Measurements from ENCODE around the gene DOK7. TPM values are rescaled to one million over a fixed set of nuclear protein-coding genes. Genes with fewer than 3 reads are reported as not detected.

DOK7 gene
- total RNA-seq, 2 donors from 2014 or later = 8.8 to 36.7 TPM

DNA sequence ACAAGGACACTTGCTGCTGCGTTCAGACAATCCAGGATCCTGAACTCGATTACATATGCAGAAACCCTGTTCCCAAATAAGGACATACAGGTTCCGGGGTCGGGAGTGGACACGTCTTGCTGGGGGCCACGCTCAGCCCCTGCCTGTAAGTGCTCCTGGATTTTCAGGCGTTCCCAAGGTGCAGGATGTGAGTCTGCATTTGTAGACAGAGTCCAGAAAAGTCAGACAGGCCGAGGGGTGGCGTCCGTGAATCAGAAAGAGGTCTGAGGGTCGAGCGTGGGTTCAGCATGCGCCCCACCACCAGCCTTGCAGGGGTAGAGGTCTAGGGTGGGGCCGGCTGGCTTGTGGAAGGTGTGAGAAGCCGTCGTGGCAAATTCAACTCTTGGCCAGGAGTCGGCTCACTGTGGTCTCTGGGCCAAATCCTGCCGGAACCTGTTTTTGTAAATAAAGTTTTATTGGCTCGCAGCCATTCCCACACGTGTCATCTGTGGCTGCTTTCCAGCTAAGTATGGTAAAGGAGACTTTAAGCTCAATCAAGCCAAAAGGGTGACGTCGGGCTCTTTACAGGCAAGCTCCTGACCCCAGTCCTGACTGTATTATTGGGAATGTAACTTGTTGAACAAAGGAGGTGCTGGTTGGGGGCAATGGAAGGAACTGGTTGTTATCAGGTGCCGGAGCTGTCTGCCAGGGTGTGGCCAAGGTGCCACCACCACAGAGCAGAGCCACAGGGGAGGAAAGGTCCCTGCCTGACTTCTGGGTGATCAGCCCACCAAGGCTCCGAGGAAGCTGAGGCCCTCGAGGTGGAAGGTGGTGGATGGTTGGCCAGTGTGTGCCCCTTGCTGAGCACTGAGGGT lies 7.4 kb downstream of the DOK7 start:
- DNase-seq (ENCODE audit: low spot score) = no peak
- no peaks in the 10 kb centered on the region for H3K27me3 ChIP-seq (replicated peaks; ENCODE audit: insufficient read depth)
- H3K4me1 ChIP-seq (ENCODE audit: control insufficient read depth in 1 of 2, low read depth in 2 of 2) = no peaks in the 10 kb centered on the region

DNA sequence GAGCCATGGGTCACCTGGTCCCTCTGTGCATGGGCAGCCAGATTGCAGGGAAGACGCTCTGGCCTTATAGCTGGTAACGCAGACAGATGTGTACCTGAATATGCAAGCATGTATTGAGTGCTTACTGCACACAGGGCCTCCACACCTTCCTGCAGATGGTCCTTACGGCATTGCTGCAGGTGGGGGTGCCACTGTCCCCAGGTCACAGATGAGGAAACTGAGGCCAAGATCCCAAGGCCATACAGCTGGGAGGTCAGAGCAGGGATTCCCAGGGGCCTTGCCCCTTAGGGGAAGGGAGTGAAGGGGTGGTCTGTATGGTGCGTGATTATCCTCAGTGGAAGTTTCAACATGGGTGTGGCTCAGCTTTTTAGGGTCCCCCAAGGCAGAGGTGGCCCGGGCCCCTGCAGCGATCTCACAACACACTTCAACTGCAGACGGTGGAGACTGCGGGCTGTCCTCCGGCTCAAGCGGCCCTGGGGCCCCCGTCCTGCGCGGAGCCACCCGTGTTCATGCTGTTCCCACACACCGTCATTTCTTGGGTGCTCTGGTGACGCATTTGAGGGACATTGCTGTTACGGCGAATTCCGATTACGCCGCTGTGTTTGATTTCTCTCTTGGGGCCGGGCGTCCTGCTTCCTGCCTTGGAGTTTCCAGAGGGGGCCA lies 8.1 kb downstream of the DOK7 start:
- TF ChIP-seq, protein P1, sequence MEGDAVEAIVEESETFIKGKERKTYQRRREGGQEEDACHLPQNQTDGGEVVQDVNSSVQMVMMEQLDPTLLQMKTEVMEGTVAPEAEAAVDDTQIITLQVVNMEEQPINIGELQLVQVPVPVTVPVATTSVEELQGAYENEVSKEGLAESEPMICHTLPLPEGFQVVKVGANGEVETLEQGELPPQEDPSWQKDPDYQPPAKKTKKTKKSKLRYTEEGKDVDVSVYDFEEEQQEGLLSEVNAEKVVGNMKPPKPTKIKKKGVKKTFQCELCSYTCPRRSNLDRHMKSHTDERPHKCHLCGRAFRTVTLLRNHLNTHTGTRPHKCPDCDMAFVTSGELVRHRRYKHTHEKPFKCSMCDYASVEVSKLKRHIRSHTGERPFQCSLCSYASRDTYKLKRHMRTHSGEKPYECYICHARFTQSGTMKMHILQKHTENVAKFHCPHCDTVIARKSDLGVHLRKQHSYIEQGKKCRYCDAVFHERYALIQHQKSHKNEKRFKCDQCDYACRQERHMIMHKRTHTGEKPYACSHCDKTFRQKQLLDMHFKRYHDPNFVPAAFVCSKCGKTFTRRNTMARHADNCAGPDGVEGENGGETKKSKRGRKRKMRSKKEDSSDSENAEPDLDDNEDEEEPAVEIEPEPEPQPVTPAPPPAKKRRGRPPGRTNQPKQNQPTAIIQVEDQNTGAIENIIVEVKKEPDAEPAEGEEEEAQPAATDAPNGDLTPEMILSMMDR (IDR thresholded peaks at IDR 0.05) = no peak
- H3K9me3 ChIP-seq = no peaks in the 10 kb centered on the region
- H3K4me3 ChIP-seq = no peak overlapping the region
- no peaks in the 10 kb centered on the region for H3K27me3 ChIP-seq (replicated peaks; ENCODE audit: insufficient read depth)
- no peak for ATAC-seq (ENCODE audit: insufficient number of reproducible peaks, low FRiP score, low read depth)
- DNase-seq (ENCODE audit: low spot score) = no peak
- no peaks in the 10 kb centered on the region for H3K36me3 ChIP-seq
- H3K4me1 ChIP-seq (ENCODE audit: control insufficient read depth in 1 of 2, low read depth in 2 of 2) = no peaks in the 10 kb centered on the region
- H3K27ac ChIP-seq = no peak overlapping the region

More for the DNA sequence above, 7.4 kb downstream of the DOK7 start:
- TF ChIP-seq, protein P1 (IDR thresholded peaks at IDR 0.05) = no peak
- Histone ChIP-seq H3K4me3 (no peak overlapping the region), H3K36me3 (no peaks in the 10 kb centered on the region), H3K9me3 (no peaks in the 10 kb centered on the region), H3K27ac (no peak overlapping the region)
- ATAC-seq (ENCODE audit: insufficient number of reproducible peaks, low FRiP score, low read depth) = no peak

DNA sequence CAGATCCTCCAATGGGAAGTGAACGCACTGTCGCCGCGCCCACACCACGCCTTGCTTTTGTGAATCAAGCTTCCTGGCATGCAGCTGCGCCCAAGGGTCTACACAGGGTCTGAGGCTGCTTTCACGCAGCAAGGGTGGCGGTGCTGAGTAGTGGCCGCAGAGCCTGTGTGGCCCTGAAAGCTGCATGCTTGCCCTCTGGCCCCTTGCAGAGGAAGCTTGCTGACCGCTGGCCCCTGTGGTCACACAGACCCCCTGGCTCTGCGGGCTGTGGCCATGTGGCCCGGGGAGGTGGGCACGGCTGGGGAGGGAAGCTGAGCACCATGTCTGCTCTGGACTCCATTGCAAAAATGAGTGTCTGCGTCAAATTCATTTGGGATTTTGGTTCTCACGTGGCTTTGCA lies 8.8 kb downstream of the DOK7 start:
- no peaks in the 10 kb centered on the region for H3K27me3 ChIP-seq (replicated peaks; ENCODE audit: insufficient read depth)
- ATAC-seq (ENCODE audit: insufficient number of reproducible peaks, low FRiP score, low read depth) = no peak
- H3K4me1 ChIP-seq (ENCODE audit: control insufficient read depth in 1 of 2, low read depth in 2 of 2) = no peaks in the 10 kb centered on the region

DNA sequence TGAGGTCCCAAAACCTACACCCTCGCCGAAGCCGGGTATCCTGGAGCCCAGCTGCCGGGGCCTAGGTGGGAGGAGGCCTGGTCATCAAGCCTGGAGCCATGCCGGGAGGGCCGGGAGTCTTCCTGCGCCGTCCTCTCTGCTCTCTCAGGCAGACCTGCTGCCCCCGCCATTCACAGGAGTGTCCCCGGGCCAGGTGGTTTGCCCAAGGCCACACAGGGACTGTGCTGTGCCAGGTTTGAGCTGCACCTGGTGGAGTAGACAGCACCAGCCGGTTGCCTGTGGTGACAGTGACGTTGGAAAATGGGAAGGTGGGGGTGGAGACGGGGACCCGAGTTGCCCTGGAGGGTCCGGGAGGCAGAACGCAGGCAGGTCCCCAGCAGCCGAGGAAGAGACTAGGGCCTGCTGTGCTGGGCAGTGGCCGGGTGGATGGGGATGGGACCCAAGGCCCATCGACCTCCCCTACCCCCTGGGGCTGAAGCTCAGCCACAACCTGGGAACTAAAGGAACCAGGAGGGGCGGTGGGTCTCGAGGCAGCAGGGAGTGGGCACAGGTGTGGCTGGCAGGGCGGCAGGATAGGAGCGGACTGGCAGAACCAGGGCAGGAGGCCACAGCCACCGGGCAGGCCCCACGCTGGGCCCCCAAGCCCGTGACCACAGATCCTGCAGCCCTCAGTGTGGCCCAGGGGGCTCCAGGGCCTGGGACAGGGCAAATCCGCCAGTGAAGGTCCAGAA lies 9.5 kb downstream of the DOK7 start:
- DNase-seq (ENCODE audit: low spot score) (no peak), ATAC-seq (ENCODE audit: insufficient number of reproducible peaks, low FRiP score, low read depth) (no peak)
- Histone ChIP-seq H3K36me3 (no peaks in the 10 kb centered on the region), H3K27ac (no peak overlapping the region), H3K27me3 (replicated peaks; ENCODE audit: insufficient read depth) (no peaks in the 10 kb centered on the region), H3K4me3 (no peak overlapping the region), H3K4me1 (ENCODE audit: control insufficient read depth in 1 of 2, low read depth in 2 of 2) (no peaks in the 10 kb centered on the region), H3K9me3 (no peaks in the 10 kb centered on the region)
- TF ChIP-seq, protein P1 (IDR thresholded peaks at IDR 0.05) = no peak

More for the DNA sequence above, 8.8 kb downstream of the DOK7 start:
- Histone ChIP-seq H3K27ac (no peak overlapping the region), H3K9me3 (no peaks in the 10 kb centered on the region), H3K4me3 (no peak overlapping the region), H3K36me3 (no peaks in the 10 kb centered on the region)
- DNase-seq (ENCODE audit: low spot score) = no peak
- TF ChIP-seq, protein P1 (IDR thresholded peaks at IDR 0.05) = no peak
